Stimulated activated CD4-positive, alpha-beta T cell treated with anti-CD3 and anti-CD28 coated beads, Interleukin-1b, Interleukin-23, amount 100 ng/mL, for 48 hours (primary cell): Measurements from ENCODE around the gene PANK2.
"Not testable (repeated sequence)": the region's sequence is repeated elsewhere in the genome, so short reads cannot be mapped to it uniquely, and the experiment has no call there.

Experiments
- DNase-seq: peaks from one replicate; pipeline ENCODE4 v3.0.0-alpha.2; 2020

The PANK2 gene

GRCh38 chr20:3930265-3931206, 41.3 kb downstream of the PANK2 start:
- no peak for DNase-seq

GRCh38 chr20:3931664-3932063, 42.5 kb downstream of the PANK2 start:
- no peak for DNase-seq

GRCh38 chr20:3932277-3932676, 43.1 kb downstream of the PANK2 start:
- DNase-seq: no peak

GRCh38 chr20:3932681-3933080, 43.5 kb downstream of the PANK2 start:
- DNase-seq: no peak

GRCh38 chr20:3933218-3933617, 44.0 kb downstream of the PANK2 start:
- DNase-seq: no peak

GRCh38 chr20:3934624-3935023, 45.4 kb downstream of the PANK2 start:
- DNase-seq: no peak

GRCh38 chr20:3935295-3935955, 46.2 kb downstream of the PANK2 start:
- no peak for DNase-seq

GRCh38 chr20:3935956-3936340, 46.8 kb downstream of the PANK2 start:
- no peak for DNase-seq

- DNase-seq: no peak
Measured at GRCh38 chr20:3937618-3938017, 48.4 kb downstream of the PANK2 start.

- no peak for DNase-seq
Measured at GRCh38 chr20:3940905-3941304, 51.7 kb downstream of the PANK2 start.

GRCh38 chr20:3946666-3947065, 57.5 kb downstream of the PANK2 start:
- DNase-seq: not testable (repeated sequence)

GRCh38 chr20:3964719-3965118, 75.5 kb downstream of the PANK2 start:
- DNase-seq: no peak

GRCh38 chr20:3966571-3966970, 77.4 kb downstream of the PANK2 start:
- DNase-seq: no peak

GRCh38 chr20:3970016-3970415, 80.8 kb downstream of the PANK2 start:
- no peak for DNase-seq

- no peak for DNase-seq
Measured at GRCh38 chr20:3971145-3971544, 82.0 kb downstream of the PANK2 start.

- DNase-seq: no peak
Measured at GRCh38 chr20:3972161-3972560, 83.0 kb downstream of the PANK2 start.

- not testable (repeated sequence) for DNase-seq
Measured at GRCh38 chr20:3972631-3973030, 83.4 kb downstream of the PANK2 start.

GRCh38 chr20:3973705-3974104, 84.5 kb downstream of the PANK2 start:
- no peak for DNase-seq

- no peak for DNase-seq
Measured at GRCh38 chr20:3976511-3976910, 87.3 kb downstream of the PANK2 start.
